ENCODE results near the gene CHCT1. TPM values are rescaled to one million over a fixed set of nuclear protein-coding genes. Genes with fewer than 3 reads are reported as not detected.

CHCT1 gene
- total and polyA plus RNA-seq, 2 of the 8 experiments (the other 6 are each of a cell fraction or from before 2014, with no cell fraction given) = 0.06 TPM; not detected in 1

DNA sequence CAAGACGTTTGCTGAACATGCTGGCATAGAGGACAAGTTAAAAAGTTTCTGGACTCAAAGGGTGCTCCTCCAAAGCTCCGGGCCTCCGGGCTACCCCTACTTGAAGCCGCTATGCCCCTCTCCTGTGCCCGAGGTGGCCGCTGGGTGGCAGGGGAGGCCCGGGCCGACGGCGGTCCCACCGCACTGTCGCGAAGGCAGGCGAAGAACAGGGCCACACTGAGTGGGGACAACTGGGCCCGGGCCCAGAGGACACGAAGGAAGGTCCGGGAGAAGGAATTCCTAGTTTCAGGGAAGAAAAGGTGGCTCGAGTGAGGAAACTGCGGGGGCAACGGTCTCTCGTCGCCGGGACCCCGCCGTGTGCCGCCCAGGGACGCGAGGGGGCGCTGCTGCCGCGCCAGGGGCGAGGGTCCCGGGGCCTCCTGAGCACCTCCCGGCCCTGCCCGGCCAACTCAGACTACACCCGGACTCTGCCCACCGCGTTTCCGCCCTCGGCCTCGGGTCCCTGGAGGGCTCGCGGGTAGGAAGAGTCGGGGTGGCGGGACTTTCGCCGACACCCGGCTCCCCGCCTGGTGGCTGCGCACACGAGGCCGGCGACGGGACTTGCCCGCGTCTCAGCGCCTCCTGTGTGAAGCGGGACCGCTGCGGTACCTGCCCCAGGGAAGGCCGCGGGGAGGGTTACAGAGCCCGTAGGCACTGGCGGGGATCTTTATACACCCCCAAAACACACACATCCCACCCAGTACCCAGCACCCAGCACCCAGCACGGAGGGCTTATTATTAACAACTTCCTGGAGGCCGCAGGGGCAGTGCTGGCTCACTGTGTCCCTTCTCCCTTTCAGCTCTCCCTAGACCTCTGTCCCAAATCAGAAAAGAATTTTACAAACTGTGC is 772 bp upstream of the CHCT1 start (continued):
- TF ChIP-seq USF2 (IDR thresholded peaks at IDR 0.05; ENCODE audit: low read length) (0 out of 2 replicates have a peak, but pooled peaks have one; percentile 9), SAP30 (IDR thresholded peaks at IDR 0.05; ENCODE audit: insufficient read depth, insufficient replicate concordance, low read length) (no peak), RBBP5 (IDR thresholded peaks at IDR 0.05; ENCODE audit: borderline replicate concordance, low read depth, low read length) (no peak), RNF2 (IDR thresholded peaks at IDR 0.05; ENCODE audit: borderline replicate concordance, low read depth, low read length, missing control alignments, poor library complexity, severe bottlenecking) (no peak), HDAC6 (IDR thresholded peaks at IDR 0.05; ENCODE audit: low read depth, low read length) (no peak), SP2 (IDR thresholded peaks at IDR 0.05; ENCODE audit: low read length) (no peak), YY1 (IDR thresholded peaks at IDR 0.05; ENCODE audit: low read depth, low read length) (0 out of 2 replicates have a peak, but pooled peaks have one; percentile 32), CTCF (IDR thresholded peaks at IDR 0.05; ENCODE audit: control extremely low read depth in 1 of 3, insufficient read depth in 1 of 3, low read depth in 1 of 3, low read length in 3 of 3) (peak; percentile 77 to 87 (median 81)), BCL11A (IDR thresholded peaks at IDR 0.05; ENCODE audit: low read depth in 2 of 2, low read length in 2 of 2) (no peak), KDM1A (IDR thresholded peaks at IDR 0.05; ENCODE audit: borderline replicate concordance, low read length) (no peak), SIRT6 (IDR thresholded peaks at IDR 0.05; ENCODE audit: low read length) (no peak), NRF1 (IDR thresholded peaks at IDR 0.05; ENCODE audit: low read depth, low read length) (no peak), TAF1 (IDR thresholded peaks at IDR 0.05; ENCODE audit: low read depth, low read length) (peak; percentile 67; the same call in 1 of the 2 replicates), CTBP2 (IDR thresholded peaks at IDR 0.05; ENCODE audit: borderline replicate concordance, insufficient read depth, insufficient read length, low read length) (peak; percentile 60), KDM5A (IDR thresholded peaks at IDR 0.05; ENCODE audit: low read length) (peak; percentile 67; the same call in 1 of the 2 replicates), EGR1 (IDR thresholded peaks at IDR 0.05; ENCODE audit: borderline replicate concordance, low read depth, low read length) (no peak), SIN3A (conservative IDR thresholded peaks at IDR 0.05 in 1 of 2, IDR thresholded peaks at IDR 0.05 in 1 of 2; ENCODE audit: low read depth in 1 of 2, low read length in 2 of 2) (no peak), TEAD4 (IDR thresholded peaks at IDR 0.05; ENCODE audit: low read depth, low read length) (no peak), POLR2AphosphoS5 (IDR thresholded peaks at IDR 0.05; ENCODE audit: low read depth, low read length) (0 out of 2 replicates have a peak, but pooled peaks have one; percentile 44)

Data from H1 (cell line).